ENCODE data around the gene COBLL1. TPM values are rescaled to one million over a fixed set of nuclear protein-coding genes. Genes with fewer than 3 reads are reported as not detected.

Gene COBLL1
- total and polyA plus RNA-seq, 2 of the 4 experiments (the other 2 are of a cell fraction): 0.79 to 1.1 TPM

- Histone ChIP-seq H2AK5ac (ENCODE audit: low read depth, low read length) (no peak overlapping the region), H2BK15ac (ENCODE audit: low read depth, low read length) (no peak overlapping the region), H3K23ac (ENCODE audit: low read depth, low read length) (no peak overlapping the region), H3K14ac (replicated peaks; ENCODE audit: low read depth, low read length) (no peak overlapping the region), H4K5ac (ENCODE audit: low read depth, low read length) (no peak overlapping the region), H3K4me1 (ENCODE audit: control insufficient read depth, insufficient read depth, low read length) (no peaks in the 10 kb centered on the region), H3K4me3 (ENCODE audit: insufficient read depth, low read depth, low read length) (no peak overlapping the region), H3K36me3 (ENCODE audit: control insufficient read depth, insufficient read depth, low read length) (no peaks in the 10 kb centered on the region), H3K4ac (ENCODE audit: low read depth, low read length) (no peak overlapping the region), H3K9me3 (ENCODE audit: control insufficient read depth, insufficient read depth, low read length) (no peaks in the 10 kb centered on the region), H2AK9ac (replicated peaks; ENCODE audit: low read depth, low read length, poor library complexity) (no peak overlapping the region), H3K27me3 (ENCODE audit: control insufficient read depth, insufficient read depth, low read length) (no peaks in the 10 kb centered on the region), H3K18ac (ENCODE audit: low read depth, low read length) (no peak overlapping the region), H4K91ac (ENCODE audit: insufficient read depth, low read depth, low read length) (no peak overlapping the region), H3K9ac (ENCODE audit: low read depth, low read length) (no peak overlapping the region), H2BK5ac (ENCODE audit: low read depth, low read length, poor library complexity, severe bottlenecking) (no peak overlapping the region), H3K27ac (ENCODE audit: insufficient read depth, low read length) (no peak overlapping the region), H3K56ac (ENCODE audit: extremely low read depth, insufficient read depth, low read length) (no peak overlapping the region), H3K79me1 (ENCODE audit: low read depth in 1 of 2, low read length in 2 of 2) (no peaks in the 10 kb centered on the region), H4K8ac (ENCODE audit: low read depth in 2 of 2, low read length in 2 of 2) (no peak overlapping the region), H2AFZ (replicated peaks; ENCODE audit: low read length, poor library complexity) (no peak overlapping the region), H4K20me1 (ENCODE audit: insufficient read depth, low read length) (no peaks in the 10 kb centered on the region), H2BK120ac (ENCODE audit: low read depth, low read length) (no peak overlapping the region), H2BK20ac (ENCODE audit: low read depth, low read length) (no peak overlapping the region), H3K9me1 (ENCODE audit: insufficient read depth, low read length) (no peaks in the 10 kb centered on the region), H3K4me2 (ENCODE audit: low read depth, low read length) (no peak overlapping the region)
- dilution Hi-C loops (cut with HindIII; ENCODE audit: low sequenced_read_pairs, unreplicated experiment) (no loop called here), intact Hi-C loops (cut with micrococcal nuclease) (no loop called here), in situ Hi-C loops (cut with MboI; ENCODE audit: low sequenced_read_pairs) (no loop called here)
- no peak for TF ChIP-seq MAFK (IDR thresholded peaks at IDR 0.05; ENCODE audit: low read depth, low read length)
- TF ChIP-seq RAD21 (IDR thresholded peaks at IDR 0.05; ENCODE audit: low read length): no peak
- TF ChIP-seq FOS (IDR thresholded peaks at IDR 0.05; ENCODE audit: low read depth, low read length): no peak
- no peak for TF ChIP-seq CEBPB (IDR thresholded peaks at IDR 0.05; ENCODE audit: low read depth, low read length)
- no peak for TF ChIP-seq MXI1 (IDR thresholded peaks at IDR 0.05; ENCODE audit: borderline replicate concordance, low read depth, low read length)
- TF ChIP-seq CTCF (conservative IDR thresholded peaks at IDR 0.05; ENCODE audit: low read depth, low read length): no peak
- TF ChIP-seq SMC3 (IDR thresholded peaks at IDR 0.05; ENCODE audit: low read depth, low read length): no peak
- no peak for TF ChIP-seq USF2 (IDR thresholded peaks at IDR 0.05; ENCODE audit: low read depth, low read length)
- TF ChIP-seq RCOR1 (IDR thresholded peaks at IDR 0.05; ENCODE audit: insufficient replicate concordance, low read length): no peak
- TF ChIP-seq MAZ (IDR thresholded peaks at IDR 0.05; ENCODE audit: borderline replicate concordance, low read depth, low read length): no peak
- TF ChIP-seq ELK1 (IDR thresholded peaks at IDR 0.05; ENCODE audit: borderline replicate concordance, low read depth, low read length): no peak
- no peak for TF ChIP-seq BHLHE40 (IDR thresholded peaks at IDR 0.05; ENCODE audit: low read depth, low read length)
- no peak for TF ChIP-seq NFE2L2 (IDR thresholded peaks at IDR 0.05; ENCODE audit: low read depth, low read length)
- ATAC-seq (ENCODE audit: low read depth): no peak
- DNase-seq: no peak
- no CpG with 5 or more reads among the region's 1 CpG for WGBS, 2 experiments (ENCODE audit: extremely low coverage in 2 of 2, insufficient read length in 1 of 2)
- ChIA-PET CTCF (interaction anchor here (0.8 kb wide), 1 partner anchor 31 kb away, joined by 3 read pairs; no protein-coding TSS in a partner anchor), POLR2A (ENCODE audit: unreplicated experiment) (no interaction called here)
- BruUV-seq (replicated peaks): no TSS peak
Measured at GRCh38 chr2:164688896-164689419, 152.7 kb downstream of the COBLL1 start.
